CD4-positive, alpha-beta T cell (primary cell): ENCODE results near the gene B9D1. TPM values are rescaled to one million over a fixed set of nuclear protein-coding genes. Genes with fewer than 3 reads are reported as not detected.

Source experiments
- ATAC-seq: fragments of 200-7000 bp; cut with Tn5 transposase; one replicate; pipeline ENCODE4 v1.10.0; 2022; ENCODE audit warnings: mild to moderate bottlenecking; ENCODE audit not compliant: poor library complexity
- CTCF ChIA-PET: fragments of 350-600 bp; sonication (Branson Sonifier 250); formaldehyde crosslinking; loops from one replicate; lab custom pipeline; 2021; ENCODE audit warnings: antibody characterized with exemption, inconsistent platforms; lab: Charles Lee
- POLR2A ChIA-PET: fragments of 350-600 bp; sonication (Branson Sonifier 250); formaldehyde crosslinking; loops from one replicate; lab custom pipeline; 2021; ENCODE audit warnings: antibody characterized with exemption, inconsistent platforms; lab: Charles Lee
- DNase-seq, 14 experiments: peaks; one replicate each; pipeline ENCODE4 v3.0.0-alpha.2; 2013 to 2020; ENCODE audit warnings: mixed read lengths in 2 of 14
- H3K27ac ChIP-seq, 2 donors: one replicate each; pipeline versions ENCODE4 v1.5.1 to v1.7.0; 2013; ENCODE audit warnings: low read length in 2 of 2, low read depth in 1 of 2, mild to moderate bottlenecking in 1 of 2
- H3K27me3 ChIP-seq, 2 experiments: 1 replicate in 1 of 2; 2 replicates in 1 of 2; pipeline versions ENCODE4 v1.6.1 to v1.7.0; 2013; ENCODE audit warnings: low read length in 2 of 2, control low read depth in 1 of 2, mild to moderate bottlenecking in 1 of 2, moderate library complexity in 1 of 2; ENCODE audit not compliant: insufficient read depth in 2 of 2, control insufficient read depth in 1 of 2
- H3K36me3 ChIP-seq: one replicate; pipeline ENCODE4 v1.6.1; 2013; ENCODE audit warnings: low read length, control low read depth; ENCODE audit not compliant: insufficient read depth
- H3K4me1 ChIP-seq: one replicate; pipeline ENCODE4 v1.6.1; 2013; ENCODE audit warnings: low read length, control low read depth; ENCODE audit not compliant: insufficient read depth
- H3K4me3 ChIP-seq: one replicate; pipeline ENCODE4 v1.5.1; 2013; ENCODE audit warnings: mild to moderate bottlenecking, low read length, moderate library complexity
- H3K9me3 ChIP-seq, 2 experiments: 1 replicate in 1 of 2; 2 replicates in 1 of 2; pipeline versions ENCODE4 v1.6.1 to v1.7.0; 2013; ENCODE audit warnings: low read length in 2 of 2, mild to moderate bottlenecking in 2 of 2, control low read depth in 1 of 2, moderate library complexity in 1 of 2; ENCODE audit not compliant: control insufficient read depth in 1 of 2, insufficient read depth in 1 of 2
- H3K27ac Mint-ChIP-seq: one replicate; pipeline ENCODE4 v1.8.0; 2020; ENCODE audit warnings: mixed read lengths
- H3K27me3 Mint-ChIP-seq: one replicate; pipeline ENCODE4 v1.8.0; 2021; ENCODE audit warnings: mixed read lengths
- H3K36me3 Mint-ChIP-seq: one replicate; pipeline ENCODE4 v1.8.0; 2021; ENCODE audit warnings: low read depth, mixed read lengths
- H3K4me1 Mint-ChIP-seq: one replicate; pipeline ENCODE4 v1.8.0; 2021; ENCODE audit warnings: low read depth, mixed read lengths
- H3K4me3 Mint-ChIP-seq: one replicate; pipeline ENCODE4 v1.8.0; 2020; ENCODE audit warnings: mild to moderate bottlenecking, mixed read lengths
- H3K9me3 Mint-ChIP-seq: one replicate; pipeline ENCODE4 v1.8.0; 2020; ENCODE audit warnings: mixed read lengths
- CTCF ChIP-seq: fragments of 200-600 bp; IDR thresholded peaks from one replicate; pipeline ENCODE4 v1.8.0; 2022; ENCODE audit warnings: antibody characterized with exemption, mild to moderate bottlenecking
- intact Hi-C, 2 experiments: fragments of 100-400 bp; cut with DNase I in 1 of 2; cut with micrococcal nuclease in 1 of 2; formaldehyde crosslinking; loops; one replicate each; pipeline versions ENCODE4 v1.15.1 to v1.9.0; 2023 to 2025; cut with DNase I, micrococcal nuclease
- total RNA-seq, 174 experiments: library from RNA in 2 of 174; stranded (reverse) in 2 of 174; gene quantifications; one replicate each; pipeline ENCODE4 v1.2.3 and lab custom pipeline; 2021 to 2026

Gene B9D1
- total RNA-seq, 2 experiments from 2014 or later: 0.66 to 0.73 TPM

DNA sequence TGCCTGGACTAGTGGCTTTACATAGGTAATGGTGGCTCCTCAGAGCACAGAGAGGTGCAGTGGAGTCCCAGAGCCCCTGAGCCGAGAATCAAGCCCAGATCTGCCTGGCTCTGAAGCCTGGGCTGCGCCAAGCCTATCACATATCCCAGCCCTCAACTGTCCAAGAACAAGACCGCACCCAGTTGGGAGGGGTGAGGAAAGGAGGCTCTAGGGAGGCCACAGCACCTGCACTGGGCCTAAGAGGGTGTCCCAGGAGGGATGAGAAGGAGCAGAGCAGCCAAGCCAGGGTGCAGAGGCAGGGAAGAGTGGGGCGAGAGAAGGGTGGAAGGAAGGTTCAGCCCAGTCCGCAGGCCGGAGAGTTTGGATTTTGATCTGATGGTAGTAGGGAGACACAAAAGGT lies 47.6 kb upstream of the B9D1 start:
- Mint-ChIP-seq H3K27me3 (no peaks in the 10 kb centered on the region), H3K27ac (no peak overlapping the region), H3K9me3 (no peaks in the 10 kb centered on the region), H3K36me3 (no peaks in the 10 kb centered on the region), H3K4me3 (no peak overlapping the region), H3K4me1 (no peaks in the 10 kb centered on the region)
- DNase-seq: no peak
- intact Hi-C loops: no loop called here
- Histone ChIP-seq H3K27ac (no peak overlapping the region), H3K36me3 (no peaks in the 10 kb centered on the region), H3K4me1 (no peaks in the 10 kb centered on the region), H3K27me3 (peaks cover 0 to 2% of the 10 kb centered on the region in 2 experiments), H3K4me3 (no peak overlapping the region), H3K9me3 (no peaks in the 10 kb centered on the region)
- ATAC-seq: no peak
- no peak for TF ChIP-seq CTCF
- ChIA-PET CTCF (interaction anchor here (1.0 kb wide), 1 partner anchor 47 kb away, joined by 3 read pairs; no protein-coding TSS in a partner anchor), POLR2A (no interaction called here)

- no peak for TF ChIP-seq CTCF
- Histone ChIP-seq H3K9me3 (no peaks in the 10 kb centered on the region), H3K4me3 (no peak overlapping the region), H3K27me3 (peaks cover 0 to 2% of the 10 kb centered on the region in 2 experiments), H3K27ac (no peak overlapping the region), H3K36me3 (no peaks in the 10 kb centered on the region), H3K4me1 (no peaks in the 10 kb centered on the region)
- Mint-ChIP-seq H3K4me3 (no peak overlapping the region), H3K27ac (no peak overlapping the region), H3K9me3 (no peaks in the 10 kb centered on the region), H3K36me3 (no peaks in the 10 kb centered on the region), H3K27me3 (no peaks in the 10 kb centered on the region), H3K4me1 (no peaks in the 10 kb centered on the region)
- ATAC-seq (no peak), DNase-seq (no peak)
- CTCF ChIA-PET: interaction anchor here (1.0 kb wide), 1 partner anchor 46 kb away, joined by 3 read pairs; no protein-coding TSS in a partner anchor
- POLR2A ChIA-PET: no interaction called here
- intact Hi-C loops: no loop called here
Observed at GRCh38 chr17:19409509-19409908, 47.0 kb upstream of the B9D1 start.

GRCh38 chr17:19409066-19409465 lies 46.5 kb upstream of the B9D1 start:
- Mint-ChIP-seq H3K4me1 (no peaks in the 10 kb centered on the region), H3K27me3 (no peaks in the 10 kb centered on the region), H3K27ac (no peak overlapping the region), H3K4me3 (no peak overlapping the region), H3K9me3 (no peaks in the 10 kb centered on the region), H3K36me3 (no peaks in the 10 kb centered on the region)
- TF ChIP-seq CTCF: no peak
- CTCF ChIA-PET: interaction anchor here (1.0 kb wide), 1 partner anchor 46 kb away, joined by 3 read pairs; no protein-coding TSS in a partner anchor
- intact Hi-C loops: no loop called here
- Histone ChIP-seq H3K27ac (no peak overlapping the region), H3K27me3 (peaks cover 0 to 2% of the 10 kb centered on the region in 2 experiments), H3K4me1 (no peaks in the 10 kb centered on the region), H3K4me3 (no peak overlapping the region), H3K9me3 (no peaks in the 10 kb centered on the region), H3K36me3 (no peaks in the 10 kb centered on the region)
- ATAC-seq (no peak), DNase-seq (no peak)
- POLR2A ChIA-PET: no interaction called here
